Activated CD8-positive, alpha-beta memory T cell treated with anti-CD3 and anti-CD28 coated beads, Interleukin-2, amount 50 U/mL, for 24 hours (primary cell): ENCODE results near the gene ABI1.

ENCODE experiments used
- DNase-seq: peaks from one replicate; pipeline ENCODE4 v3.0.0-alpha.2; 2020; ENCODE audit errors: extremely low read depth

Gene ABI1

GRCh38 chr10:26770069-26770468, 90.7 kb downstream of the ABI1 start:
- DNase-seq, result no peak

- no peak for DNase-seq
These were observed 95.2 kb downstream of the ABI1 start for GRCh38 chr10:26765549-26765948.

- no peak for DNase-seq
These were observed 101.8 kb downstream of the ABI1 start for GRCh38 chr10:26759008-26759407.

- no peak for DNase-seq
These were observed 105.3 kb downstream of the ABI1 start for GRCh38 chr10:26755443-26755903.

- DNase-seq, result no peak
These were observed 114.7 kb downstream of the ABI1 start for GRCh38 chr10:26746061-26746460.

GRCh38 chr10:26743841-26744240, 116.9 kb downstream of the ABI1 start:
- DNase-seq, result no peak

GRCh38 chr10:26743091-26743490, 117.7 kb downstream of the ABI1 start:
- no peak for DNase-seq

GRCh38 chr10:26741368-26741767, 119.4 kb downstream of the ABI1 start:
- DNase-seq, result no peak

- no peak for DNase-seq
These were observed 121.6 kb downstream of the ABI1 start for GRCh38 chr10:26739071-26739631.

- no peak for DNase-seq
These were observed 122.4 kb downstream of the ABI1 start for GRCh38 chr10:26738301-26738911.

GRCh38 chr10:26737730-26738129, 123.0 kb downstream of the ABI1 start:
- no peak for DNase-seq

GRCh38 chr10:26735435-26735834, 125.3 kb downstream of the ABI1 start:
- no peak for DNase-seq

- no peak for DNase-seq
These were observed 126.8 kb downstream of the ABI1 start for GRCh38 chr10:26733750-26734568.

GRCh38 chr10:26730552-26730951, 130.2 kb downstream of the ABI1 start:
- DNase-seq, result no peak

- no peak for DNase-seq
These were observed 131.4 kb downstream of the ABI1 start for GRCh38 chr10:26729395-26729794.

- DNase-seq, result no peak
These were observed 131.8 kb downstream of the ABI1 start for GRCh38 chr10:26728957-26729356.

GRCh38 chr10:26727005-26727404, 133.8 kb downstream of the ABI1 start:
- DNase-seq, result no peak

- no peak for DNase-seq
These were observed 134.7 kb downstream of the ABI1 start for GRCh38 chr10:26725837-26726727.

- DNase-seq, result no peak
These were observed 137.7 kb downstream of the ABI1 start for GRCh38 chr10:26723016-26723415.

- DNase-seq, result no peak
These were observed 139.2 kb downstream of the ABI1 start for GRCh38 chr10:26721561-26721960.

GRCh38 chr10:26717476-26717875, 143.3 kb downstream of the ABI1 start:
- DNase-seq, result no peak

GRCh38 chr10:26715137-26715487, 145.6 kb downstream of the ABI1 start:
- no peak for DNase-seq
